Stimulated activated CD4-positive, alpha-beta T cell treated with anti-CD3 and anti-CD28 coated beads, Interleukin-4, amount 100 ng/mL, for 1 hour (primary cell): ENCODE data around the gene IL21R.
"Not testable (repeated sequence)": the region's sequence is repeated elsewhere in the genome, so short reads cannot be mapped to it uniquely, and the experiment has no call there.

Experiments used
- DNase-seq: peaks from one replicate; pipeline ENCODE4 v3.0.0-alpha.2; 2020

IL21R gene

GRCh38 chr16:27447301-27447700 is 45.3 kb downstream of the IL21R start:
- no peak for DNase-seq

GRCh38 chr16:27448532-27449433 is 46.8 kb downstream of the IL21R start:
- DNase-seq = no peak

DNA sequence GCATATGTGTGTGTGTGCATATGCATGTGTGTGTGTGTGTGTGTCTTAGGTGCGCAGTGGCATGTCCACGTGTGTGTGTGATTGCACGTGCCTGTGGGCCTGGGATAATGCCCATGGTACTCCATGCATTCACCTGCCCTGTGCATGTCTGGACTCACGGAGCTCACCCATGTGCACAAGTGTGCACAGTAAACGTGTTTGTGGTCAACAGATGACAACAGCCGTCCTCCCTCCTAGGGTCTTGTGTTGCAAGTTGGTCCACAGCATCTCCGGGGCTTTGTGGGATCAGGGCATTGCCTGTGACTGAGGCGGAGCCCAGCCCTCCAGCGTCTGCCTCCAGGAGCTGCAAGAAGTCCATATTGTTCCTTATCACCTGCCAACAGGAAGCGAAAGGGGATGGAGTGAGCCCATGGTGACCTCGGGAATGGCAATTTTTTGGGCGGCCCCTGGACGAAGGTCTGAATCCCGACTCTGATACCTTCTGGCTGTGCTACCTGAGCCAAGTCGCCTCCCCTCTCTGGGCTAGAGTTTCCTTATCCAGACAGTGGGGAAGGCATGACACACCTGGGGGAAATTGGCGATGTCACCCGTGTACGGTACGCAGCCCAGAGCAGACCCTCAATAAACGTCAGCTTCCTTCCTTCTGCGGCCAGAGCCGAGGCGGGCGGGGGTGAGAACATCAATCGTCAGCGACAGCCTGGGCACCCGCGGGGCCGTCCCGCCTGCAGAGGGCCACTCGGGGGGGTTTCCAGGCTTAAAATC is 47.6 kb downstream of the IL21R start:
- DNase-seq = peak; percentile 71

GRCh38 chr16:27450196-27450549 is 48.2 kb downstream of the IL21R start:
- DNase-seq = no peak

DNA sequence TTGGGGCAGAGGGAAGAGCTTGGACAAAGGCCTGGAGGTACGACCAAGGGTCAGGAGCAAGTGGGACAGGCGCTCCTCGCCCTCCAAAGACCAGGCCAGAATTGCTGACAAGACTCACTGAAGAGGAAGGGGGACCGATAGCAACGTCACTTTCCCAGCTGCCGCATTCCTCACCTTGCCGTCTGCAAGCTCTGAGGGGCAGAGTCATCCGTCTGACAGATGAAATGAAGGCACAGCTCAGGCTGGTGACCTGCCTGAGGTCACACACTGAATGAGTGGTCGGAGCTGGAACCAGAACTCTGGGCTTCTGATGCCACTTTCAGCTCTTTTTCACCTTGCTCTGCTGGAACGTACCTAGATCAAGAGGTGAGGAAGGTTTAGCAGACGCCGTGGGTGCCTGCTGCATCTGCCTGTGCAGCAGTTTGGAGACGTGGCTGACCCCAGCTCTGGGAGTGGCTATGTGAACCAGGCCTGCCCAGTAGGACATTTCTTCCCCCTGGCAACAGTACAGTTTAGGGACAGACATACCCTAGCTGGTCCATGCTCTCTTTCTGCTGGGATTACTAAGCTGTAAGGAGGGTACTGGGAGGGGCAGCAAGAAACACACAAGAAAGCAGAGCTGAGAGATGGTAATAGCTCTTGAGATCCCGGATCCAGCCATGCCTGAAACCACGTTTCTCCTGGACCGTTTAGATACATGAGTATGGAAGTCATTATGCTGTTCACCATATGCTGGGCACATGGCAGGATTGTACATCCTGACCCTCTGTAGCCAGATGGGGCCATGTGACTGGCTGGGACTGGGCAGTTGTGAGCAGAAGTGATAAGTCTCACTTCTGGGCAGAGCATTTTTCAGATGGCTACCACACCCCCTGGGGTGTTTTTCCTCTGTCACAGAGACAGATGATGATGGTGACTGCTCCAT is 50.9 kb downstream of the IL21R start:
- no peak for DNase-seq

GRCh38 chr16:27453494-27453825 is 51.5 kb downstream of the IL21R start:
- no peak for DNase-seq

DNA sequence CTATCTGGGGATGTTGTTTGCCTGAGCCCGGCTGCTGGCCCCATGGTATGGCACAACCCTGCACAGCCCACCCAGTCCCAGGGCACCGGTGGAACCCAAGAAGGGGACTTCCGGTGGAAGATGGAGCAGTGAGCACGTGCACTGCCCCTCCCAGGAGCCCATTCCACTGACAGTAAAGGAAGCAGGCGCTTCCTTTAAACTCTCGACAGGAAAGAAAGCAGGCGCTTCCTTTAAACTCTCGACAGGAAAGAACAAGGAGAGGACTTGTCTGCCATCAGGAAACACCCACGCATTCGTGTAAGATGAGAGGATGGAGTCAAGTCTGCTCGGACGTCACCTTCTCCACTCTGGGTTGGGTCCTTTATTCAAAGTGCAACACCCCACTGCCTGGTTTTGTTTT is 53.7 kb downstream of the IL21R start:
- DNase-seq = no peak

DNA sequence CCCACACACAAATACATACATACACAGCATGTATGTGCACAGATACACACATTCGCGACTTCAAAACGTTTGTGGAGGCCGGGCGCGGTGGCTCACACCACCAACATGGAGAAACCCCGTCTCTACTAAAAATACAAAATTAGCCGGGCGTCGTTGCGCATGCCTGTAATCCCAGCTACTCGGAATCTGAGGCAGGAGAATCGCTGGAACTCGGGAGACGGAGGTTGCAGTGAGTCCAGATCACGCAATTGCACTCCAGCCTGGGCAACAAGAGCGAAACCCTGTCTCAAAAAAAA is 55.6 kb downstream of the IL21R start:
- DNase-seq = not testable (repeated sequence)

DNA sequence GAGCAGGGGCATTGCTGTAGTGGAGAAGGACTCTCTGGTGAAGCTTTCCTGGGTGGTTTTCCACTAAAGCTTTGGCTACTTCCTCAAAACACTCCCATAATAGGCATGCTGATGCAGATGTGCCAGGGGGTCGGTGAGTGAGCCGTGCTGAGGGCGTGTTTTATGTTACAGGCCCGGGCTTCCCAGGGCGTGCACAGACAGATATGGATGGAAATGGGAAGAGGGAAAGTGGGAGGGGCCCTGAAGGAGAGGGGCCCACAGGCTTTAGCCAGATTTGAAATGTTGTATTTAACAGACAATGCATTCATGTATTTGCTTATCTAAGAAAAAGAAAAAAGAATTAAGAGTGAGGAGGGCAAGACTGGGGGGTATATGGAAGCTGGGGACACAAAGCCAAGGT is 56.3 kb downstream of the IL21R start:
- DNase-seq = no peak

DNA sequence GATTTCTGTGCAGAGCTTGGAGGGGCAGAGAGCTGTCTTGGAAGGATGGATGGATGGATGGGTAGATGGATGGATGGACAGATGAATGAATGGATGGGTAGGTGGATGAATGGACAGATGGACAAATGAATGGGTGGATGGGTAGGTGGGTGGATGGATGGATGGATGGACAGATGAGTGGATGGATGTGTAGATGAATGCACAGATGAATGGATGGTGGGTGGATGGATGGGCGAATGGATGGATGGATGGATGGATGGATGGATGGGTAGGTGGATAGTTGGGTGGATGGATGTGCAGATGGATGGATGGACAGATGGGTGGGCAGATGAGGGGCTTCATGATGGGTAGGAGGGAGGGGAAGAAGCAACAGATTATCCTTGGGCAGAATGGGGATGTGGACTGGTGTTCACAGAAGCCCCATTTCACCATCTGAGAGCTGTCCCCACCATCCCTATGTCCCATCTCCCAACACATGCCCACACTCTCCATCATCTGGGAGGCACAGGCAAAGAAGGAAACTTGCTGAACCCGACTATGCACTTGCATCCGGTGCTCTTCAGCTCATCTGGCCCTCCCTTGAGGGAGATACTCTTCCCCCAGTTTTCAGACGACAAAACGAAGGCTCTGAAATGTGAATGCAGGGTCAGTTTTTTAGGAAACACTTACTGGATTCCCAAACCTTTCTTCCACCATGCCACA is 57.2 kb downstream of the IL21R start:
- DNase-seq = no peak

DNA sequence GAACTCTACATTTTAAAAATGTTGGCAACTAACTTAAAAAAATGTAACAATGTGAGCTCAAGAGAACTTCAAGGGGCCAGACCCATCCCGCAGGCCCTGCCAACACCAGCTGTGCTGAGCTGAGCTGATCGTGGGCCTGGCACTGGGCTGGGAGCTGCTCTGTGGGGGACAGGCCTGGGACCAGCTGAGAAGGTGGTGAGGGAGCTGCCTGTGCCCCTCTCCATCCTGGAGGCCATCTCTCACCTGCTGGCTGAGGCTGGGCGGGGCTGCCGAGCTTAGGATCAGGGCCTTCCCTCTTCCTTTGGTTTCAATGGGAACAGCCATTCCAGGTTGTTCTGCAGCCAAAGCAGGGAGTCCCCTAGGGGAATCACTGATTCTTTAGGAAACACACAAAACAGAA is 58.2 kb downstream of the IL21R start:
- no peak for DNase-seq

GRCh38 chr16:27460663-27461482 is 58.9 kb downstream of the IL21R start:
- DNase-seq = no peak

GRCh38 chr16:27461483-27462171 is 59.7 kb downstream of the IL21R start:
- DNase-seq = no peak

DNA sequence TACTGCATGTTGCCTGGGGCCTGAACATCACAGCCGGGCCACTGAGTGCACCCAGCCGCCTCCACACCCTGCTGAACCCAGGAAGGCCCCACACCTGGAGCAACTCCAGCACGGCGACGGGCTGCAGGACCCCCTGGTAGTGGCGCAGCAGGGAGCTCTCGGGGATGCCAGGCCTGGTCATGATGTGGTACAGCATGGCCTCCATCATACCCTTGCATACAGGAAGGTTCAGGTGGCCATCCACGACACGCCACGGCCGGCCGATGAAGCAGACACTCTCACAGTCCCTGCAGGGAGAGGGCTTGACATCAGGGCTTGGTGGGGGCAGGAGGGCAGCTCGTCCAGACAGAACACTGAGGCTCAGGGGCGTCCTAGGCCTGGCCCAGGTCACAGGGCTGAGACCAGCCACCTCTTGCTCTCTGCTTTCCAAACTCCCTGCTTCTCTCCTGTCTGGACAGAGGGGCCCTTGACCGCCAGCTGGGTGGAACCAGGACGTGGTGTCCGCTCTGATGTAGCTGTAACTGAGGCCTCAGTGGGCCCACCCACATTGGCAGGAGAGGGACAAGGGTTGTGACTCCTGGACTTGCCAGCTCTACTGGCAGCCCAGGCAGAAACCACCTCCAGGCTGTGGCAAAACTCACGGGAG is 60.3 kb downstream of the IL21R start:
- no peak for DNase-seq

- no peak for DNase-seq
Measured at GRCh38 chr16:27462846-27463682, 61.1 kb downstream of the IL21R start.

GRCh38 chr16:27463741-27464591 is 62.0 kb downstream of the IL21R start:
- no peak for DNase-seq

- DNase-seq = no peak
Measured at GRCh38 chr16:27464626-27465482, 62.9 kb downstream of the IL21R start.

DNA sequence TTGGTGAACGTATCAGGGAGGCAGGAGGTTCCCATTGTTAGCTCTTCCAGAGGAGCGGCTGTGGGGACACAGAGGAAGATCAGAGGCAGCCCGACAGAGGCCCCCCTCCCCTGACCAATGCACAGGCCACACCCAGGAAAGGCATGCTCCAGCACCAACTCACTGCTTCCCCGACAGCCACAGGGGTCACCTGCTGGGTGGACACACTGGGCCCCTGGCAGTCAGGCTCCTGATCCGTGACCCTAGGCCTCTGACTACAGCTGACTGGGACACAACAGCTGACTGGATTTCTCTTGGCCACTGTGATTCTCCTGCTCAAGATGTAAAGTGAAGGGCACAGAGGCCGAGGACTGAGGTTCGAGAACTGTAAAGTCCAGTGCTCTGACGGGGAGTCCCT is 63.5 kb downstream of the IL21R start:
- no peak for DNase-seq
